H9 (cell line): Measurements from ENCODE around the gene CRAMP1. TPM values are rescaled to one million over a fixed set of nuclear protein-coding genes. Genes with fewer than 3 reads are reported as not detected.
A peak's percentile ranks its signal among the peaks of the same experiment; 100 is the strongest.

ENCODE experiments used
- DNase-seq: peaks from one replicate; pipeline ENCODE4 v3.0.0-alpha.2; 2017
- H2AFZ ChIP-seq: one replicate; pipeline ENCODE4 v1.6.1; 2013; ENCODE audit warnings: mild to moderate bottlenecking, low read length, control low read depth, moderate library complexity
- H2AK5ac ChIP-seq: 2 replicates; pipeline ENCODE4 v1.6.1; 2013; ENCODE audit warnings: low read length, control low read depth, mixed read lengths; ENCODE audit not compliant: insufficient read length
- H2BK120ac ChIP-seq: one replicate; pipeline ENCODE4 v1.6.1; 2013; ENCODE audit warnings: low read depth, mild to moderate bottlenecking, low read length, control low read depth, inconsistent platforms; ENCODE audit not compliant: poor library complexity, severe bottlenecking
- H2BK12ac ChIP-seq: 2 replicates; pipeline ENCODE4 v1.6.1; 2013; ENCODE audit warnings: low read length, control low read depth, mixed read lengths, low read depth; ENCODE audit not compliant: insufficient read length
- H2BK15ac ChIP-seq: 2 replicates; pipeline ENCODE4 v1.6.1; 2013; ENCODE audit warnings: low read depth, low read length, control low read depth
- H2BK20ac ChIP-seq: one replicate; pipeline ENCODE4 v1.6.1; 2013; ENCODE audit warnings: low read depth, mild to moderate bottlenecking, low read length, control low read depth, inconsistent platforms; ENCODE audit not compliant: poor library complexity, severe bottlenecking
- H2BK5ac ChIP-seq: 2 replicates; pipeline ENCODE4 v1.6.1; 2013; ENCODE audit warnings: low read length, control low read depth, mixed read lengths; ENCODE audit not compliant: insufficient read length
- H3K14ac ChIP-seq: 2 replicates; pipeline ENCODE4 v1.6.1; 2013; ENCODE audit warnings: low read length, control low read depth; ENCODE audit not compliant: insufficient read depth
- H3K18ac ChIP-seq: 2 replicates; pipeline ENCODE4 v1.6.1; 2013; ENCODE audit warnings: low read depth, mild to moderate bottlenecking, mixed read lengths, low read length, control low read depth; ENCODE audit not compliant: insufficient read length
- H3K23ac ChIP-seq: 2 replicates; pipeline ENCODE4 v1.6.1; 2013; ENCODE audit warnings: low read length, control low read depth, mixed read lengths, low read depth; ENCODE audit not compliant: insufficient read length
- H3K23me2 ChIP-seq: 2 replicates; pipeline ENCODE4 v1.6.1; 2013; ENCODE audit warnings: low read depth, mild to moderate bottlenecking, mixed read lengths, low read length, control low read depth; ENCODE audit not compliant: insufficient read length, poor library complexity, severe bottlenecking
- H3K27ac ChIP-seq: 2 replicates; pipeline ENCODE4 v1.5.1; 2013; ENCODE audit warnings: low read length, control low read depth, mixed read lengths, low read depth; ENCODE audit not compliant: insufficient read length
- H3K27me3 ChIP-seq: 2 replicates; pipeline ENCODE4 v1.6.1; 2013; ENCODE audit warnings: low read length, control low read depth, inconsistent platforms; ENCODE audit not compliant: insufficient read depth
- H3K4ac ChIP-seq: 2 replicates; pipeline ENCODE4 v1.6.1; 2013; ENCODE audit warnings: low read depth, mild to moderate bottlenecking, control low read depth, inconsistent platforms, low read length, moderate library complexity
- H3K4me1 ChIP-seq: 2 replicates; pipeline ENCODE4 v1.6.1; 2013; ENCODE audit warnings: low read length, control low read depth, inconsistent platforms; ENCODE audit not compliant: insufficient read depth
- H3K4me2 ChIP-seq: 2 replicates; pipeline ENCODE4 v1.6.1; 2013; ENCODE audit warnings: low read length, control low read depth, mixed read lengths; ENCODE audit not compliant: insufficient read length, insufficient read depth
- H3K56ac ChIP-seq: 2 replicates; pipeline ENCODE4 v1.6.1; 2013; ENCODE audit warnings: low read depth, mild to moderate bottlenecking, mixed read lengths, low read length, control low read depth; ENCODE audit not compliant: insufficient read length
- H3K79me1 ChIP-seq: 2 replicates; pipeline ENCODE4 v1.6.1; 2013; ENCODE audit warnings: low read depth, mild to moderate bottlenecking, moderate library complexity, low read length, control low read depth, inconsistent platforms; ENCODE audit not compliant: insufficient read depth, poor library complexity, severe bottlenecking
- H3K79me2 ChIP-seq: 2 replicates; pipeline ENCODE4 v1.6.1; 2013; ENCODE audit warnings: low read length, control low read depth, inconsistent platforms; ENCODE audit not compliant: insufficient read depth
- H3K9ac ChIP-seq: 2 replicates; pipeline ENCODE4 v1.6.1; 2013; ENCODE audit warnings: low read length, control low read depth, mixed read lengths; ENCODE audit not compliant: insufficient read length; ENCODE audit errors: extremely low read depth
- H3K9me3 ChIP-seq: one replicate; pipeline ENCODE4 v1.6.1; 2013; ENCODE audit warnings: low read depth, low read length, inconsistent platforms; ENCODE audit not compliant: control insufficient read depth
- H3T11ph ChIP-seq: one replicate; pipeline ENCODE4 v1.6.1; 2013; ENCODE audit warnings: mild to moderate bottlenecking, low read length, control low read depth, inconsistent platforms
- H4K20me1 ChIP-seq: one replicate; pipeline ENCODE4 v1.6.1; 2013; ENCODE audit not compliant: control insufficient read depth, insufficient read length, insufficient read depth
- H4K5ac ChIP-seq: 2 replicates; pipeline ENCODE4 v1.6.1; 2013; ENCODE audit warnings: low read depth, mild to moderate bottlenecking, mixed read lengths, low read length, control low read depth; ENCODE audit not compliant: insufficient read length
- H4K8ac ChIP-seq: replicated peaks from 2 replicates; pipeline ENCODE4 v1.6.1; 2013; ENCODE audit warnings: low read length, control low read depth, mixed read lengths, low read depth; ENCODE audit not compliant: insufficient read length
- H4K91ac ChIP-seq: 2 replicates; pipeline ENCODE4 v1.6.1; 2013; ENCODE audit warnings: low read depth, mild to moderate bottlenecking, moderate library complexity, mixed read lengths, low read length, control low read depth; ENCODE audit not compliant: insufficient read length
- H3K27ac Mint-ChIP-seq, 3 experiments: 2 replicates in 2 of 3; 3 replicates in 1 of 3; pipeline ENCODE4 v1.8.0; 2020 to 2021; ENCODE audit warnings: mixed read lengths in 3 of 3, mild to moderate bottlenecking in 1 of 3, moderate library complexity in 1 of 3
- H3K27me3 Mint-ChIP-seq: 2 replicates; pipeline ENCODE4 v1.8.0; 2021; ENCODE audit warnings: low read depth, mild to moderate bottlenecking, moderate library complexity, mixed read lengths
- H3K36me3 Mint-ChIP-seq, 3 experiments: 2 replicates in 2 of 3; 3 replicates in 1 of 3; pipeline ENCODE4 v1.8.0; 2020 to 2021; ENCODE audit warnings: low read depth in 3 of 3, mixed read lengths in 3 of 3; ENCODE audit not compliant: insufficient read depth in 1 of 3
- H3K4me1 Mint-ChIP-seq, 2 experiments: 2 replicates each; pipeline ENCODE4 v1.8.0; 2020; ENCODE audit warnings: mixed read lengths in 2 of 2
- H3K4me3 Mint-ChIP-seq, 2 experiments: 2 replicates in 1 of 2; 3 replicates in 1 of 2; pipeline ENCODE4 v1.8.0; 2020 to 2021; ENCODE audit warnings: mild to moderate bottlenecking in 2 of 2, mixed read lengths in 2 of 2, moderate library complexity in 1 of 2
- H3K9me3 Mint-ChIP-seq, 2 experiments: 2 replicates in 1 of 2; 3 replicates in 1 of 2; pipeline ENCODE4 v1.8.0; 2020; ENCODE audit warnings: mild to moderate bottlenecking in 2 of 2, mixed read lengths in 2 of 2, moderate library complexity in 1 of 2
- CTCF ChIP-seq: fragments of 200-600 bp; sonication (generic); conservative IDR thresholded peaks from 3 replicates; pipeline ENCODE4 v1.8.0; 2021; ENCODE audit warnings: antibody characterized with exemption, mild to moderate bottlenecking
- WGBS: extraction: QIAGEN DNeasy Blood & Tissue Kit; methylation state at CpG from one replicate; pipeline ENCODE4 v1.1.7; 2013; ENCODE audit warnings: missing lambda C conversion rate, low lambda C conversion rate, mixed read lengths; ENCODE audit not compliant: insufficient read length; ENCODE audit errors: extremely low coverage; 5-methylcytosine and 5-hydroxymethylcytosine counted together
- total RNA-seq: library from RNA; stranded (reverse); gene quantifications from 2 replicates; pipeline ENCODE4 v1.2.1, GENCODE V29; 2021

CRAMP1 gene
- total RNA-seq, 1 experiment from 2014 or later: 46.2 TPM

GRCh38 chr16:1642753-1643152, 30.6 kb downstream of the CRAMP1 start:
- H3K27ac Mint-ChIP-seq: peak overlapping the region in 1 of 3 experiments; percentile 46; a peak in 3 of 7 replicates
- H4K5ac ChIP-seq: no peak overlapping the region

More at GRCh38 chr16:1642753-1643152, 30.6 kb downstream of the CRAMP1 start:
- Histone ChIP-seq H3K9ac (no peak overlapping the region), H2BK20ac (no peak overlapping the region), H2BK120ac (no peak overlapping the region), H4K8ac (no peak overlapping the region), H3K27ac (no peak overlapping the region), H2BK15ac (no peak overlapping the region), H3K9me3 (no peaks in the 10 kb centered on the region), H3K4ac (no peak overlapping the region), H2AFZ (no peak overlapping the region), H3K56ac (no peak overlapping the region), H3K4me2 (no peak overlapping the region), H3K79me1 (no peaks in the 10 kb centered on the region), H3T11ph (no peak overlapping the region), H2BK12ac (no peak overlapping the region), H3K14ac (no peak overlapping the region), H3K18ac (no peak overlapping the region), H2AK5ac (no peak overlapping the region), H4K20me1 (no peaks in the 10 kb centered on the region), H2BK5ac (no peak overlapping the region), H3K4me1 (no peaks in the 10 kb centered on the region), H3K79me2 (0 out of 2 replicates have a peak, but pooled peaks cover under 1% of the 10 kb centered on the region), H3K23ac (no peak overlapping the region), H3K23me2 (no peaks in the 10 kb centered on the region), H3K27me3 (no peaks in the 10 kb centered on the region), H4K91ac (no peak overlapping the region)
- no peak overlapping the region for H3K4me3 Mint-ChIP-seq
- H3K36me3 Mint-ChIP-seq: peaks cover 28 to 81% (median 72%) of the 10 kb centered on the region in 3 experiments
- peaks cover 0 to 14% of the 10 kb centered on the region in 2 experiments; a peak in 2 of 4 replicates for H3K4me1 Mint-ChIP-seq
- no peak for TF ChIP-seq CTCF
- no peak for DNase-seq
- no CpG with 5 or more reads among the region's 11 CpGs for WGBS
- no peaks in the 10 kb centered on the region for H3K9me3 Mint-ChIP-seq
- no peaks in the 10 kb centered on the region for H3K27me3 Mint-ChIP-seq
